ENCODE results near the gene IGFN1.

DNA sequence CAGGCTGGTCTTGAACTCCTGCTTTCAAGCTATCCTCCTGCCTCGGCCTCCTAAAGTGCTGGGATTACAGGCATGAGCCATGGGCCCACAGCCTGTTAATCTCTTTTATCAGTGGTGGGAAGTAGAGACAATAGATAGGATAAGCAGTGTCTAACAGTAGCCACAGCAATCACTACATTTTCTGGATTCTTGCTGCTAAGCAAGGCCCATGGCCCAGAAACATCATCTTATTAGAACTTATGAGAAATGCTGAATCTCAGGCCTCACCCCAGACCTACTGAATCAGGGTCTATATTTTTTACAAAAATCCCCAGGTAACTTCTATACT is 29.7 kb downstream of the IGFN1 start:
- TF ChIP-seq MXI1 (IDR thresholded peaks at IDR 0.05; ENCODE audit: low read depth, low read length) (no peak), YY1 (IDR thresholded peaks at IDR 0.05; ENCODE audit: low read depth) (no peak), MEF2A (IDR thresholded peaks at IDR 0.05; ENCODE audit: borderline replicate concordance, low read depth) (no peak), RFX5 (IDR thresholded peaks at IDR 0.05; ENCODE audit: low read length) (no peak), CHD2 (IDR thresholded peaks at IDR 0.05; ENCODE audit: low read length, partially characterized antibody) (no peak), GATA2 (CRISPR knock-in tag; IDR thresholded peaks at IDR 0.05) (no peak), TEAD4 (IDR thresholded peaks at IDR 0.05; ENCODE audit: borderline replicate concordance, insufficient read depth) (no peak), JUND (IDR thresholded peaks at IDR 0.05) (no peak), FOXM1 (IDR thresholded peaks at IDR 0.05; ENCODE audit: low read depth) (no peak)
- TF ChIP-seq, protein P1, sequence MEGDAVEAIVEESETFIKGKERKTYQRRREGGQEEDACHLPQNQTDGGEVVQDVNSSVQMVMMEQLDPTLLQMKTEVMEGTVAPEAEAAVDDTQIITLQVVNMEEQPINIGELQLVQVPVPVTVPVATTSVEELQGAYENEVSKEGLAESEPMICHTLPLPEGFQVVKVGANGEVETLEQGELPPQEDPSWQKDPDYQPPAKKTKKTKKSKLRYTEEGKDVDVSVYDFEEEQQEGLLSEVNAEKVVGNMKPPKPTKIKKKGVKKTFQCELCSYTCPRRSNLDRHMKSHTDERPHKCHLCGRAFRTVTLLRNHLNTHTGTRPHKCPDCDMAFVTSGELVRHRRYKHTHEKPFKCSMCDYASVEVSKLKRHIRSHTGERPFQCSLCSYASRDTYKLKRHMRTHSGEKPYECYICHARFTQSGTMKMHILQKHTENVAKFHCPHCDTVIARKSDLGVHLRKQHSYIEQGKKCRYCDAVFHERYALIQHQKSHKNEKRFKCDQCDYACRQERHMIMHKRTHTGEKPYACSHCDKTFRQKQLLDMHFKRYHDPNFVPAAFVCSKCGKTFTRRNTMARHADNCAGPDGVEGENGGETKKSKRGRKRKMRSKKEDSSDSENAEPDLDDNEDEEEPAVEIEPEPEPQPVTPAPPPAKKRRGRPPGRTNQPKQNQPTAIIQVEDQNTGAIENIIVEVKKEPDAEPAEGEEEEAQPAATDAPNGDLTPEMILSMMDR (IDR thresholded peaks at IDR 0.05): no peak
- TF ChIP-seq, protein P2, sequence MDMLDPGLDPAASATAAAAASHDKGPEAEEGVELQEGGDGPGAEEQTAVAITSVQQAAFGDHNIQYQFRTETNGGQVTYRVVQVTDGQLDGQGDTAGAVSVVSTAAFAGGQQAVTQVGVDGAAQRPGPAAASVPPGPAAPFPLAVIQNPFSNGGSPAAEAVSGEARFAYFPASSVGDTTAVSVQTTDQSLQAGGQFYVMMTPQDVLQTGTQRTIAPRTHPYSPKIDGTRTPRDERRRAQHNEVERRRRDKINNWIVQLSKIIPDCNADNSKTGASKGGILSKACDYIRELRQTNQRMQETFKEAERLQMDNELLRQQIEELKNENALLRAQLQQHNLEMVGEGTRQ (IDR thresholded peaks at IDR 0.05; ENCODE audit: borderline replicate concordance, low read depth, low read length): no peak
